Kidney (tissue), 14 donors: ENCODE results near the gene PACSIN2. TPM values are rescaled to one million over a fixed set of nuclear protein-coding genes. Genes with fewer than 3 reads are reported as not detected.

Experiments
- DNase-seq, 5 donors: peaks; one replicate each; pipeline ENCODE4 v3.0.0-alpha.2; 2013 to 2020
- FAIRE-seq: peaks from 2 replicates; lab custom pipeline; 2012; peaks lifted over from hg19 to GRCh38; lab: Jason Lieb, UNC
- H3K27ac ChIP-seq, 2 donors: one replicate each; pipeline ENCODE4 v1.7.0; 2013; ENCODE audit warnings: low read depth in 2 of 2, low read length in 2 of 2, inconsistent platforms in 1 of 2
- H3K27me3 ChIP-seq: one replicate; pipeline ENCODE4 v1.7.1; 2013; ENCODE audit warnings: low read length, inconsistent platforms; ENCODE audit not compliant: control insufficient read depth, insufficient read depth
- H3K36me3 ChIP-seq, 3 donors: one replicate each; pipeline versions ENCODE4 v1.7.0 to v1.7.1; 2013; ENCODE audit warnings: low read length in 3 of 3, control low read depth in 1 of 3, inconsistent platforms in 1 of 3; ENCODE audit not compliant: insufficient read depth in 3 of 3, control insufficient read depth in 2 of 3
- H3K4me1 ChIP-seq, 3 donors: one replicate each; pipeline versions ENCODE4 v1.7.0 to v1.7.1; 2013; ENCODE audit warnings: low read length in 3 of 3, inconsistent platforms in 1 of 3, low read depth in 1 of 3; ENCODE audit not compliant: control insufficient read depth in 2 of 3, insufficient read depth in 2 of 3
- H3K4me3 ChIP-seq, 3 donors: one replicate each; pipeline versions ENCODE4 v1.7.0 to v1.8.1; 2013; ENCODE audit warnings: low read length in 3 of 3, control low read depth in 1 of 3, inconsistent platforms in 1 of 3
- H3K9ac ChIP-seq, 3 donors: one replicate each; pipeline versions ENCODE4 v1.7.0 to v1.7.1; 2013; ENCODE audit warnings: low read length in 3 of 3, control low read depth in 1 of 3, inconsistent platforms in 1 of 3
- H3K9me3 ChIP-seq, 3 donors: one replicate each; pipeline versions ENCODE4 v1.7.0 to v1.7.1; 2013; ENCODE audit warnings: low read length in 3 of 3, control low read depth in 1 of 3, inconsistent platforms in 1 of 3; ENCODE audit not compliant: control insufficient read depth in 2 of 3, insufficient read depth in 1 of 3
- intact Hi-C: fragments of 100-400 bp; cut with DNase I; formaldehyde crosslinking; loops from one replicate; pipeline ENCODE4 v1.11.1; 2022
- polyA plus RNA-seq: library from polyadenylated mRNA; stranded (reverse); fragments of 350-450 nt; fragmentation: Illumina TruSeq; extraction: RNeasy Lipid Tissue Mini Kit (QIAGEN cat#74804); gene quantifications from one replicate; pipeline ENCODE4 v1.2.3, GENCODE V29; 2014; ENCODE audit warnings: low read depth, low replicate concordance; ENCODE audit not compliant: insufficient read depth
- total RNA-seq: library from RNA; stranded (reverse); fragmentation: NEBNext Ultra II Directional; extraction: Animal tissue kit (Norgen Biotek cat#: 25700); gene quantifications from one replicate; pipeline ENCODE4 v1.2.1, GENCODE V29; 2021
- TF ChIP-seq, protein P1 (sequence below): IDR thresholded peaks from 3 replicates; pipeline ENCODE4 v1.5.1; 2012; ENCODE audit warnings: mild to moderate bottlenecking, moderate library complexity, borderline replicate concordance; ENCODE audit not compliant: insufficient read depth; ENCODE audit errors: extremely low read depth
- donor health status: control.
- donor health status: control.
- donor health status: control.
- donor health status: control.
- donor health status: control.
- donor health status: DM: yes; HTN: yes; CAD: no.
- donor health status: Normal renal cell carcinoma (clear cell type).

Gene PACSIN2
- total and polyA plus RNA-seq, 2 donors from 2014 or later: 56.3 to 105 TPM

- FAIRE-seq (no peak), DNase-seq (peak; percentile 60 to 88 (median 71))
- H3K9ac ChIP-seq: peak overlapping the region; percentile 32 to 74 (median 73)
- no peaks in the 10 kb centered on the region for H3K27me3 ChIP-seq
- H3K9me3 ChIP-seq: no peaks in the 10 kb centered on the region
- TF ChIP-seq, protein P1, sequence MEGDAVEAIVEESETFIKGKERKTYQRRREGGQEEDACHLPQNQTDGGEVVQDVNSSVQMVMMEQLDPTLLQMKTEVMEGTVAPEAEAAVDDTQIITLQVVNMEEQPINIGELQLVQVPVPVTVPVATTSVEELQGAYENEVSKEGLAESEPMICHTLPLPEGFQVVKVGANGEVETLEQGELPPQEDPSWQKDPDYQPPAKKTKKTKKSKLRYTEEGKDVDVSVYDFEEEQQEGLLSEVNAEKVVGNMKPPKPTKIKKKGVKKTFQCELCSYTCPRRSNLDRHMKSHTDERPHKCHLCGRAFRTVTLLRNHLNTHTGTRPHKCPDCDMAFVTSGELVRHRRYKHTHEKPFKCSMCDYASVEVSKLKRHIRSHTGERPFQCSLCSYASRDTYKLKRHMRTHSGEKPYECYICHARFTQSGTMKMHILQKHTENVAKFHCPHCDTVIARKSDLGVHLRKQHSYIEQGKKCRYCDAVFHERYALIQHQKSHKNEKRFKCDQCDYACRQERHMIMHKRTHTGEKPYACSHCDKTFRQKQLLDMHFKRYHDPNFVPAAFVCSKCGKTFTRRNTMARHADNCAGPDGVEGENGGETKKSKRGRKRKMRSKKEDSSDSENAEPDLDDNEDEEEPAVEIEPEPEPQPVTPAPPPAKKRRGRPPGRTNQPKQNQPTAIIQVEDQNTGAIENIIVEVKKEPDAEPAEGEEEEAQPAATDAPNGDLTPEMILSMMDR: no peak
- no peaks in the 10 kb centered on the region for H3K36me3 ChIP-seq
- peak overlapping the region; percentile 60 to 72 for H3K27ac ChIP-seq
- H3K4me1 ChIP-seq: peaks cover 0 to 28% (median 25%) of the 10 kb centered on the region in 3 donors
- peak overlapping the region; percentile 79 to 89 (median 79) for H3K4me3 ChIP-seq
- intact Hi-C loops: no loop called here
Observed at GRCh38 chr22:43014316-43014868, 557 bp downstream of the PACSIN2 start.

DNA sequence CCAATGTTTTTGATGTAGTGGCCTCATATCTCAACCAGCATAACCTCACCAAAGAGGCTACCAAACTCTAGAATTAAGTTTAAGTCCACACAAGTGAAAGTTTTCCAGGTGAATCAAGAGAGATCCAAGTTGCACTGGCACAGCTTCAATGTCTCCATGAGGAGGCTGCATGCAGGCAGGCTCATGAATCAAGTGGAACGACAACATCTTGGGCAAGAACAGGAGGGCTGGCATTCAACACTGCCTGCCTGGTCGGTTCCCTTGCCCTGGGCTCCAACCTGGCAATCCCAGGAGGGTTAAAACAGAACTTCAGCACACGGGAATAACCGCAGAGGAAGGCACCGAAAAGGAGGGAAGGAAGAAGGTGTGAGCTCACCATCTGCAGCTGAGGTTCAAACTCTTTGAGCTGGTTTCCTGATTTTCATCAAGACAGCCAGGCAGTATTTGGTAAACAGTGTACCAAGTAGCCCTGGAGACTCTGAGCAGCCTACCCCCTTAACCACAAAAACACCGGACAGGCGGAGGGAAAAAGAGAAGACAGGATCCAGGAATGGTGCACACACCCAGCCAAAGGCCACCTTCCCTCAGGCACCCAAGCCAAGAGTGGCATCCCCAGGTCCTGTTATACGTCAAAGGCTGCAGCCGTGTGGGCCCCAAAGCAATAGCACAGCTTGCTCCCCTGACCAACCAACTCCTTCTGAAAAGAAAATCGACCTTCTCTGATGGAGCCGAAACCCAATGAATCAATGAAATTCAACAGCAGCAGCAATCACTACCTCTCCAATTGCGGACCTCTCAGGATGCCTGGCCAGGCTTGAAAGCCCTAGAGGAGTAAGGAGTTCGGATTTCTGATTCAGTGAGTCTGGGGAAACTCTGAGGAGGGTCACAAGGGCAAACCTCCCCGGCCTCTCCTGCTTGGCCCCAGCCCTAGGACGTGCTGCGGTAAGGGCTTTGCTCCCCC lies 1.3 kb downstream of the PACSIN2 start:
- intact Hi-C loops: no loop called here
- peaks cover 0 to 30% (median 25%) of the 10 kb centered on the region in 3 donors for H3K4me1 ChIP-seq
- no peak for FAIRE-seq
- peak overlapping the region; percentile 60 to 72 for H3K27ac ChIP-seq
- DNase-seq: peak in 2 of 5 donors; percentile 22 to 40
- no peaks in the 10 kb centered on the region for H3K36me3 ChIP-seq
- TF ChIP-seq, protein P1: no peak
- H3K27me3 ChIP-seq: no peaks in the 10 kb centered on the region
- peak overlapping the region; percentile 32 to 74 (median 37) for H3K9ac ChIP-seq
- peak overlapping the region; percentile 79 to 89 (median 79) for H3K4me3 ChIP-seq
- H3K9me3 ChIP-seq: no peaks in the 10 kb centered on the region

DNA sequence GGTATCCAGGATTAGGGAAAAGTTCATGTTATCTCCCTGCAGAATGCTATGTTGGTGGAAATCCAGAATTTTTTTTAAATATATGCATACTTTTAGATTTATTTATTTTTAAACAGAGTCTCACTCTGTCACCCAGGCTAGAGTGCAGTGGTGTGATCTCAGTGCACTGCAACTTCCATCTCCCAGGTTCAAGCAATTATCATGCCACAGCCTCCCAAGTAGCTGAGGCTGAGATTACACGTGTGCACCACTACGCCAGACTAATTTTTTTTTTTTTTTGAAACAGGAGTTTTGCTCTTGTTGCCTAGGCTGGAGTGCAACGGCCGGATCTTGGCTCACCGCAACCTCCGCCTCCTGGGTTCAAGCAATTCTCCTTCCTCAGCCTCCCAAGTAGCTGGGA lies 2.6 kb downstream of the PACSIN2 start:
- FAIRE-seq (no peak), DNase-seq (no peak)
- Histone ChIP-seq H3K4me3 (no peak overlapping the region), H3K9ac (no peak overlapping the region), H3K27ac (no peak overlapping the region), H3K27me3 (no peaks in the 10 kb centered on the region), H3K36me3 (no peaks in the 10 kb centered on the region), H3K9me3 (no peaks in the 10 kb centered on the region), H3K4me1 (peaks cover 0 to 26% (median 20%) of the 10 kb centered on the region in 3 donors)
- intact Hi-C loops: no loop called here
- TF ChIP-seq, protein P1: no peak
